Transverse colon (tissue), 4 donors: Measurements from ENCODE around the gene SLC7A1.

Experiments used
- CTCF ChIP-seq, 5 experiments: fragments of 200-600 bp in 3 of 5; fragments of 450-650 bp in 2 of 5; sonication (generic) in 3 of 5; IDR thresholded peaks; 1 replicate in 2 of 5; 2 replicates in 3 of 5; pipeline ENCODE4 v1.5.1; 2016 to 2017; ENCODE audit warnings: antibody characterized with exemption in 5 of 5, inconsistent platforms in 3 of 5, mild to moderate bottlenecking in 2 of 5, moderate library complexity in 1 of 5
- POLR2A ChIP-seq: fragments of 450-650 bp; IDR thresholded peaks from one replicate; pipeline ENCODE4 v1.6.1; 2016; ENCODE audit warnings: antibody characterized with exemption, mild to moderate bottlenecking, moderate library complexity
- POLR2AphosphoS5 ChIP-seq, 3 donors: sonication (generic); formaldehyde crosslinking; IDR thresholded peaks; one replicate each; pipeline ENCODE4 v1.6.1; 2016; ENCODE audit warnings: antibody characterized with exemption in 3 of 3

DNA sequence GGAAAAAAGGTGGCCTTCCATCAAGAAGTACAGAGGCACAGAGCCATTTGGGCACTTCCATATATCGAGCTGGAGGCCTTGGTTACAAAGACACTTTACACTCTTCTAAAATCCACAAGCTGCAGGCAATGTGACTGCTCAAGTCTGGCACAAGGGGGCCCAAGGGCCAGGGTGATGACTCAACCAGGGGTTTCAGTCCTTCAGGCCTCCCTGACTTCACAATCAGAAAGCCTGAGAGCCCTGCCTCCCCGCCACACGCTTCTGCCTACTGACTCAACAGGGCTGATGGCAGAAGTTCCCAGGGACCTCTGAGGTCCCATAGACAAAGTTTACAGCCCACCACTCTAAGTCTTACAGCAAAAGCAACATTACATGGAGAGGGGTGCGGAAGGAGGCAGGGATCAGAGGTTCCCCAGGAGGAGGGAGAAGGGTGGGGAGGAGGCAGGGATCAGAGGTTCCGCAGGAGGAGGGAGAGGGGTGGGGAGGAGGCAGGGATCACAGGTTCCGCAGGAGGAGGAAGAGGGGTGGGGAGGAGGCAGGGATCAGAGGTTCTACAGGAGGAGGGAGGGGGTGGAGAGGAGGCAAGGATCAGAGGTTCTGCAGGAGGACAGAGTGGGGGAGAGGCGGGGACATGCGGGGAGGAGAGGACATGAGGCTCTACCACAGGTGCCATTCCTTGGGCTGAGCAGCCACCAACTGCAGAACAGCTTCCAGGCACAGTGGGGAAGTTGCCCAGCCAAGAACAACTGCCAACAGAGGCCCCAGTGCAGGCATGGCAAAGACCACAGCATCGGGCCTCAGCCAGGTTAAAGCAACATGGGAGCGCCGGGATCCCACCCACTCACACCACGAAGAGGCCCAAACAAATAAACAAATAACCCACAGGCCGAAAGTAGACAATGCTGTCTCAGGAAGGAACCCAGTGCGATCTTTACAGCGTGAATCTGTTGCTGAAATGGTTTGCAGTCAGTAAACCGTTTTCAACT lies 52.0 kb downstream of the SLC7A1 start:
- TF ChIP-seq CTCF (IDR thresholded peaks at IDR 0.05) (no peak), POLR2AphosphoS5 (IDR thresholded peaks at IDR 0.05) (no peak), POLR2A (no peak)
